H1 (cell line): ENCODE results near the gene IL9R. TPM values are rescaled to one million over a fixed set of nuclear protein-coding genes. Genes with fewer than 3 reads are reported as not detected.

Source experiments
- CTCF ChIA-PET: fragments of 300-600 bp; sonication (Branson Sonifier 250); formaldehyde crosslinking; loops from one replicate; lab custom pipeline; 2021; ENCODE audit not compliant: partially characterized antibody; lab: Charles Lee
- POLR2A ChIA-PET: fragments of 300-600 bp; sonication (Branson Sonifier 250); formaldehyde crosslinking; loops from one replicate; lab custom pipeline; 2021; ENCODE audit warnings: inconsistent platforms; ENCODE audit not compliant: partially characterized antibody; lab: Charles Lee
- DNase-seq, 2 experiments: peaks; one replicate each; pipeline versions ENCODE4 v3.0.0 to v3.0.0-alpha.2; 2010 to 2022; ENCODE audit warnings: low spot score in 2 of 2, low read depth in 1 of 2, mixed read lengths in 1 of 2
- FAIRE-seq: peaks from 2 replicates; lab custom pipeline; 2011; peaks lifted over from hg19 to GRCh38; lab: Jason Lieb, UNC
- H2AFZ ChIP-seq: 2 replicates; pipeline ENCODE4 v1.8.1; 2012; ENCODE audit warnings: low read length, inconsistent platforms
- H2AK5ac ChIP-seq: 2 replicates; pipeline ENCODE4 v1.6.1; 2013; ENCODE audit warnings: low read depth, low read length
- H2BK120ac ChIP-seq: replicated peaks from 2 replicates; pipeline ENCODE3; 2013; ENCODE audit warnings: low read depth, low read length, inconsistent platforms
- H2BK12ac ChIP-seq: 2 replicates; pipeline ENCODE4 v1.6.1; 2013; ENCODE audit warnings: low read depth, low read length
- H2BK15ac ChIP-seq: 2 replicates; pipeline ENCODE4 v1.6.1; 2013; ENCODE audit warnings: low read length
- H2BK20ac ChIP-seq: 2 replicates; pipeline ENCODE4 v1.6.1; 2013; ENCODE audit warnings: low read length
- H2BK5ac ChIP-seq: 2 replicates; pipeline ENCODE4 v1.6.1; 2013; ENCODE audit warnings: low read depth, low read length
- H3K14ac ChIP-seq: 2 replicates; pipeline ENCODE4 v1.6.1; 2013; ENCODE audit warnings: inconsistent platforms; ENCODE audit not compliant: insufficient read length
- H3K18ac ChIP-seq: 2 replicates; pipeline ENCODE4 v1.6.1; 2013; ENCODE audit warnings: low read length; ENCODE audit errors: extremely low read depth
- H3K23ac ChIP-seq: 2 replicates; pipeline ENCODE4 v1.6.1; 2013; ENCODE audit warnings: inconsistent platforms; ENCODE audit not compliant: insufficient read length
- H3K23me2 ChIP-seq: 2 replicates; pipeline ENCODE4 v1.6.1; 2013; ENCODE audit warnings: low read depth, low read length
- H3K27ac ChIP-seq: 2 replicates; pipeline ENCODE4 v1.6.1; 2011; ENCODE audit warnings: low read depth, low read length, inconsistent platforms
- H3K27me3 ChIP-seq, 4 experiments: replicated peaks in 1 of 4; 1 replicate in 1 of 4; 2 replicates in 3 of 4; pipeline versions ENCODE4 v1.6.1 to v1.8.1; 2011 to 2013; ENCODE audit warnings: low read length in 3 of 4, mild to moderate bottlenecking in 3 of 4, inconsistent platforms in 2 of 4, mixed read lengths in 2 of 4, moderate library complexity in 1 of 4; ENCODE audit not compliant: control insufficient read depth in 3 of 4, insufficient read depth in 3 of 4; ENCODE audit errors: extremely low read depth in 1 of 4
- H3K36me3 ChIP-seq, 4 experiments: 2 replicates each; pipeline versions ENCODE4 v1.6.1 to v1.8.1; 2011 to 2013; ENCODE audit warnings: mild to moderate bottlenecking in 4 of 4, low read length in 3 of 4, moderate library complexity in 2 of 4, control low read depth in 1 of 4, inconsistent platforms in 1 of 4; ENCODE audit not compliant: insufficient read depth in 4 of 4, control insufficient read depth in 2 of 4
- H3K4ac ChIP-seq: replicated peaks from 2 replicates; pipeline ENCODE3; 2013; ENCODE audit warnings: low read length, low read depth, mixed read lengths, inconsistent platforms; ENCODE audit not compliant: insufficient read length
- H3K4me1 ChIP-seq, 4 experiments: replicated peaks in 1 of 4; 1 replicate in 1 of 4; 2 replicates in 3 of 4; pipeline versions ENCODE4 v1.6.1 to v1.8.1; 2011 to 2013; ENCODE audit warnings: low read length in 3 of 4, inconsistent platforms in 2 of 4, mixed read lengths in 1 of 4; ENCODE audit not compliant: insufficient read depth in 4 of 4, control insufficient read depth in 3 of 4
- H3K4me2 ChIP-seq, 2 experiments: 2 replicates each; pipeline versions ENCODE4 v1.6.1 to v1.8.1; 2011 to 2013; ENCODE audit warnings: low read depth in 2 of 2, low read length in 2 of 2, control low read depth in 1 of 2, inconsistent platforms in 1 of 2, mild to moderate bottlenecking in 1 of 2; ENCODE audit not compliant: insufficient read depth in 1 of 2
- H3K4me3 ChIP-seq, 4 experiments: fragments of 200-600, 300-600 bp in 1 of 4; sonication (generic), shearing (Covaris generic), sonication (Bioruptor Twin) in 1 of 4; 2 replicates each; pipeline versions ENCODE4 v1.5.1 to v1.8.1; 2011 to 2016; ENCODE audit warnings: low read length in 4 of 4, low read depth in 3 of 4, control low read depth in 2 of 4, inconsistent platforms in 2 of 4, mild to moderate bottlenecking in 2 of 4, mixed read lengths in 1 of 4, moderate library complexity in 1 of 4; ENCODE audit not compliant: insufficient read depth in 2 of 4; ENCODE audit errors: extremely low read depth in 1 of 4
- H3K56ac ChIP-seq: replicated peaks from 2 replicates; pipeline ENCODE3; 2013; ENCODE audit warnings: low read depth, mild to moderate bottlenecking, mixed read lengths, low read length, inconsistent platforms; ENCODE audit not compliant: insufficient read length
- H3K79me1 ChIP-seq: 2 replicates; pipeline ENCODE4 v1.6.1; 2013; ENCODE audit warnings: low read depth, low read length, control low read depth
- H3K79me2 ChIP-seq, 2 experiments: 2 replicates each; pipeline versions ENCODE4 v1.6.1 to v1.8.1; 2012 to 2013; ENCODE audit warnings: low read length in 2 of 2, mild to moderate bottlenecking in 2 of 2, inconsistent platforms in 1 of 2; ENCODE audit not compliant: insufficient read depth in 2 of 2, control insufficient read depth in 1 of 2
- H3K9ac ChIP-seq, 4 experiments: replicated peaks in 1 of 4; 1 replicate in 1 of 4; 2 replicates in 3 of 4; pipeline versions ENCODE4 v1.6.1 to v1.8.1; 2011 to 2013; ENCODE audit warnings: low read depth in 3 of 4, low read length in 3 of 4, control low read depth in 2 of 4, mild to moderate bottlenecking in 2 of 4, moderate library complexity in 2 of 4, inconsistent platforms in 1 of 4; ENCODE audit errors: extremely low read depth in 1 of 4
- H3K9me3 ChIP-seq, 2 experiments: 2 replicates each; pipeline versions ENCODE4 v1.6.1 to v1.8.1; 2012 to 2013; ENCODE audit warnings: mild to moderate bottlenecking in 2 of 2, moderate library complexity in 2 of 2, control low read depth in 1 of 2, inconsistent platforms in 1 of 2, low read depth in 1 of 2, low read length in 1 of 2, mixed read lengths in 1 of 2; ENCODE audit not compliant: insufficient read depth in 2 of 2
- H4K20me1 ChIP-seq, 2 experiments: replicated peaks in 1 of 2; 2 replicates each; pipeline versions ENCODE3 to v1.8.1; 2011 to 2013; ENCODE audit warnings: inconsistent platforms in 2 of 2, low read length in 2 of 2, mild to moderate bottlenecking in 1 of 2; ENCODE audit not compliant: insufficient read depth in 2 of 2, control insufficient read depth in 1 of 2
- H4K5ac ChIP-seq: 2 replicates; pipeline ENCODE4 v1.6.1; 2013; ENCODE audit warnings: low read length, low read depth, mixed read lengths, inconsistent platforms; ENCODE audit not compliant: insufficient read length
- H4K8ac ChIP-seq: 2 replicates; pipeline ENCODE4 v1.8.0; 2013; ENCODE audit warnings: mild to moderate bottlenecking, moderate library complexity, low read length, inconsistent platforms; ENCODE audit not compliant: insufficient read depth; ENCODE audit errors: extremely low read depth
- H4K91ac ChIP-seq: replicated peaks from 2 replicates; pipeline ENCODE3; 2013; ENCODE audit warnings: low read length, mixed read lengths, inconsistent platforms; ENCODE audit not compliant: insufficient read length
- ATF2 ChIP-seq: IDR thresholded peaks from 2 replicates; pipeline ENCODE4 v1.6.1; 2012; ENCODE audit warnings: low read length, inconsistent platforms
- ATF3 ChIP-seq: IDR thresholded peaks from 2 replicates; pipeline ENCODE4 v1.6.1; 2011; ENCODE audit warnings: low read depth, mild to moderate bottlenecking, low read length; ENCODE audit not compliant: insufficient read depth
- CTBP2 ChIP-seq: IDR thresholded peaks from 2 replicates; pipeline ENCODE4 v1.7.0; 2011; ENCODE audit warnings: borderline replicate concordance, mild to moderate bottlenecking, moderate library complexity, mixed read lengths, low read length; ENCODE audit not compliant: insufficient read depth, insufficient read length
- HDAC2 ChIP-seq, 2 experiments: fragments of 300-600 bp in 1 of 2; sonication (generic) in 1 of 2; IDR thresholded peaks; 2 replicates each; pipeline ENCODE4 v1.6.1; 2011 to 2012; ENCODE audit warnings: low read depth in 2 of 2, low read length in 2 of 2, mild to moderate bottlenecking in 2 of 2, moderate library complexity in 2 of 2, borderline replicate concordance in 1 of 2, inconsistent platforms in 1 of 2
- NANOG ChIP-seq: IDR thresholded peaks from 2 replicates; pipeline ENCODE4 v1.6.1; 2011; ENCODE audit warnings: low read length, low read depth, mild to moderate bottlenecking, inconsistent platforms; ENCODE audit not compliant: insufficient read depth, poor library complexity, severe bottlenecking
- PHF8 ChIP-seq: fragments of 200-600 bp; sonication (generic); conservative IDR thresholded peaks from 2 replicates; pipeline ENCODE4 v1.7.1; 2012; ENCODE audit warnings: low read depth, mild to moderate bottlenecking, inconsistent platforms, low read length, moderate library complexity
- RAD21 ChIP-seq, 2 experiments: IDR thresholded peaks in 1 of 2; conservative IDR thresholded peaks in 1 of 2; 2 replicates each; pipeline ENCODE4 v1.6.1; 2011; ENCODE audit warnings: low read depth in 2 of 2, low read length in 2 of 2, improper control_type of control experiment in 1 of 2, inconsistent platforms in 1 of 2, mild to moderate bottlenecking in 1 of 2, moderate library complexity in 1 of 2
- SAP30 ChIP-seq: fragments of 300-600 bp; sonication (generic); IDR thresholded peaks from 2 replicates; pipeline ENCODE4 v1.7.1; 2012; ENCODE audit warnings: low read length, moderate library complexity, mild to moderate bottlenecking, inconsistent platforms; ENCODE audit not compliant: insufficient read depth, insufficient replicate concordance
- SUZ12 ChIP-seq: fragments of 200-600 bp; sonication (generic); IDR thresholded peaks from 2 replicates; pipeline ENCODE4 v1.6.1; 2012; ENCODE audit warnings: mild to moderate bottlenecking, inconsistent platforms, low read length, moderate library complexity, mixed read lengths
- WGBS, 2 experiments: shearing (Covaris generic) in 1 of 2; methylation state at CpG; one replicate each; pipeline versions ENCODE4 v1.1.6 to v1.1.7; 2013 to 2015; ENCODE audit warnings: low lambda C conversion rate in 2 of 2, mixed read lengths in 2 of 2, inconsistent platforms in 1 of 2, low coverage in 1 of 2, missing lambda C conversion rate in 1 of 2; ENCODE audit not compliant: insufficient replicate concordance in 2 of 2, insufficient coverage in 1 of 2, insufficient read length in 1 of 2; ENCODE audit errors: extremely low coverage in 1 of 2, missing lambda C conversion rate in 1 of 2; 5-methylcytosine and 5-hydroxymethylcytosine counted together
- polyA plus RNA-seq, 7 experiments: library from polyadenylated mRNA; depleted of rRNA in 3 of 7; stranded (reverse) in 5 of 7; unstranded in 2 of 7; fragments of >200 nt in 5 of 7; fragments of 200-250 nt in 2 of 7; gene quantifications; 1 replicate in 5 of 7; 2 replicates in 1 of 7; 4 replicates in 1 of 7; pipeline versions ENCODE4 v1.2.1 to v1.2.3, GENCODE V29; 2011 to 2013; ENCODE audit warnings: missing spikeins in 2 of 7, mixed read lengths in 2 of 7
- total RNA-seq: library from RNA; stranded (reverse); fragmentation: NEBNext Ultra II Directional; extraction: Animal tissue kit (Norgen Biotek cat#: 25700); gene quantifications from 2 replicates; pipeline ENCODE4 v1.2.1, GENCODE V29; 2021

Gene IL9R
- total and polyA plus RNA-seq, 2 of the 8 experiments (the other 6 are each of a cell fraction or from before 2014, with no cell fraction given), result 0.14 to 0.28 TPM

GRCh38 chrX:155956649-155957048 lies 40.8 kb upstream of the IL9R start:
- no peaks in the 10 kb centered on the region for H3K79me2 ChIP-seq
- ChIA-PET CTCF (no interaction called here), POLR2A (no interaction called here)
- no peak overlapping the region for H3K4ac ChIP-seq
- H3K23me2 ChIP-seq, result peaks cover 6% of the 10 kb centered on the region; the same call in 1 of the 2 replicates
- no peak overlapping the region for H3K9ac ChIP-seq
- no peak overlapping the region for H3K14ac ChIP-seq
- no peak overlapping the region for H3K27ac ChIP-seq
- no peak overlapping the region for H2BK5ac ChIP-seq
- no peaks in the 10 kb centered on the region for H3K27me3 ChIP-seq
- H2AK5ac ChIP-seq, result no peak overlapping the region
- no peak overlapping the region for H2AFZ ChIP-seq
- no peak overlapping the region for H2BK120ac ChIP-seq
- DNase-seq (no peak), FAIRE-seq (no peak)
- no peak overlapping the region for H3K56ac ChIP-seq
- no peak overlapping the region for H3K18ac ChIP-seq
- no peaks in the 10 kb centered on the region; the same call in 1 of the 2 replicates for H3K79me1 ChIP-seq
- H4K91ac ChIP-seq, result no peak overlapping the region
- no peak overlapping the region for H3K4me2 ChIP-seq
- WGBS, 2 experiments, result 56% methylated on average over 3 of the region's 3 CpGs; no CpG with 5 or more reads in 1 of the 2 experiments
- H2BK15ac ChIP-seq, result no peak overlapping the region
- no peak overlapping the region for H3K23ac ChIP-seq
- H3K4me3 ChIP-seq, result no peak overlapping the region
- no peaks in the 10 kb centered on the region for H4K20me1 ChIP-seq
- H3K9me3 ChIP-seq, result peaks cover 9 to 35% of the 10 kb centered on the region in 2 experiments; a peak in 3 of 4 replicates
- no peak overlapping the region for H4K5ac ChIP-seq
- H3K36me3 ChIP-seq, result no peaks in the 10 kb centered on the region
- H2BK12ac ChIP-seq, result no peak overlapping the region
- no peak overlapping the region for H2BK20ac ChIP-seq
- H4K8ac ChIP-seq, result no peak overlapping the region
- H3K4me1 ChIP-seq, result no peaks in the 10 kb centered on the region; a peak in 1 of 7 replicates
- TF ChIP-seq NANOG, result no peak
- TF ChIP-seq ATF2, result no peak
- no peak for TF ChIP-seq HDAC2 (IDR thresholded peaks at IDR 0.05; ENCODE audit: borderline replicate concordance in 1 of 2, low read depth in 2 of 2, low read length in 2 of 2)
- no peak for TF ChIP-seq RAD21 (IDR thresholded peaks at IDR 0.05 in 1 of 2, conservative IDR thresholded peaks at IDR 0.05 in 1 of 2; ENCODE audit: low read depth in 2 of 2, low read length in 2 of 2)
- TF ChIP-seq ATF3, result no peak
- TF ChIP-seq CTBP2, result no peak
- TF ChIP-seq SAP30, result no peak
- TF ChIP-seq SUZ12, result no peak
- no peak for TF ChIP-seq PHF8
